ENCODE data around the gene ATXN3.

Gene ATXN3

GRCh38 chr14:92106143-92106926, at the start of gene ATXN3:
Gene ATXN3, minus strand, starts transcription at chr14:92106582. Its CDS starts 30 bp downstream, at chr14:92106552.
- peak within 1 kb of the TSS; percentile 69 for H3K4me3 ChIP-seq (ENCODE audit: insufficient read length, low read depth)
- peak; percentile 91 for DNase-seq (ENCODE audit: low read depth, low spot score)
- TF ChIP-seq SUZ12 (IDR thresholded peaks at IDR 0.05; ENCODE audit: extremely low read depth, insufficient read depth, insufficient read length): no peak
- no peak for TF ChIP-seq YY1 (IDR thresholded peaks at IDR 0.05; ENCODE audit: insufficient read depth, insufficient read length)
- H3K4me1 ChIP-seq (ENCODE audit: insufficient read depth, insufficient read length): no peaks in the 10 kb centered on the region
- no peaks in the 10 kb centered on the region for H3K27me3 ChIP-seq (ENCODE audit: insufficient read depth, insufficient read length)
- no peaks in the 10 kb centered on the region for H3K36me3 ChIP-seq (ENCODE audit: insufficient read depth, insufficient read length, low read length)
- H3K9me3 ChIP-seq (ENCODE audit: insufficient read depth, low read length): no peaks in the 10 kb centered on the region
- peak within 1 kb of the TSS; percentile 80 for H3K9ac ChIP-seq (ENCODE audit: insufficient read length, low read depth)

DNA sequence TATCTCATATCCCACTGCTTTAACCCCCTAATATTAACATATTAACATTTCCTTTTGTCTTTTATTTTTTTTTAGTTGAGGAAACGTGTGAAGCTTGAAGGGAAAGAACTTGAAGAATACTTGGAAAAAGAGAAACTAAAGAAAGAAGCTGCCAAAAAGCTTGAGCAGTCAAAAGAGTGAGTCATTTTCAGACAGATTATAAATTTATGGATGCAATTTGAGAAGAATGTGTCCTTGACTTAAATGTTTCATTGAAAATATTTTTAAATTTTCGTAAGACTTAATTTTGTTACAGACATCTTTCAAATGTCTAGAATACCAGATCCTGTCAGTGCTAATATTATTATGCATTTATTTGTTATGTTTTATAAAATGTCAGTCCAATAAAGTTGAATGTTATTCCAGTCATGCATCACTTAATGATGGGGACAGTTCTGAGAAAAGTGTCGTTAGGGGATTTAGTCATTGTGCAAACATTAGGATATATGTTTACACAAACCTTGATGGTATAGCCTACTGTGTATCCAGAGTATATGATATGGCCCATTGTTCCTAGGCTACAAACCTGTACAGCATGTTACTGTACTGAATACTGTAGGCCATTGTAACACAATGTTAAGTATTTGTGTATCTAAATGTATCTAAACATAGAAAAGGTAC, 48.0 kb upstream of the ATXN3 start:
- Histone ChIP-seq H3K27me3 (ENCODE audit: insufficient read depth, insufficient read length) (no peaks in the 10 kb centered on the region), H3K4me1 (ENCODE audit: insufficient read depth, insufficient read length) (no peaks in the 10 kb centered on the region), H3K9ac (ENCODE audit: insufficient read length, low read depth) (no peak overlapping the region), H3K36me3 (ENCODE audit: insufficient read depth, insufficient read length, low read length) (peaks cover 67% of the 10 kb centered on the region), H3K9me3 (ENCODE audit: insufficient read depth, low read length) (no peaks in the 10 kb centered on the region), H3K4me3 (ENCODE audit: insufficient read length, low read depth) (no peak overlapping the region)
- no peak for TF ChIP-seq ZNF274 (IDR thresholded peaks at IDR 0.05; ENCODE audit: low read depth, low read length)
- no peak for DNase-seq (ENCODE audit: low read depth, low spot score)

- no peak overlapping the region for H3K9ac ChIP-seq (ENCODE audit: insufficient read length, low read depth)
- peaks cover 68% of the 10 kb centered on the region for H3K36me3 ChIP-seq (ENCODE audit: insufficient read depth, insufficient read length, low read length)
- no peaks in the 10 kb centered on the region for H3K4me1 ChIP-seq (ENCODE audit: insufficient read depth, insufficient read length)
- H3K4me3 ChIP-seq (ENCODE audit: insufficient read length, low read depth): no peak overlapping the region
- H3K9me3 ChIP-seq (ENCODE audit: insufficient read depth, low read length): no peaks in the 10 kb centered on the region
- no peak for TF ChIP-seq ZNF274 (IDR thresholded peaks at IDR 0.05; ENCODE audit: low read depth, low read length)
- no peak for TF ChIP-seq YY1 (IDR thresholded peaks at IDR 0.05; ENCODE audit: insufficient read depth, insufficient read length)
- no peak for TF ChIP-seq SUZ12 (IDR thresholded peaks at IDR 0.05; ENCODE audit: extremely low read depth, insufficient read depth, insufficient read length)
- no peaks in the 10 kb centered on the region for H3K27me3 ChIP-seq (ENCODE audit: insufficient read depth, insufficient read length)
- no peak for DNase-seq (ENCODE audit: low read depth, low spot score)
Measured at GRCh38 chr14:92153581-92153980, 47.2 kb upstream of the ATXN3 start.

DNA sequence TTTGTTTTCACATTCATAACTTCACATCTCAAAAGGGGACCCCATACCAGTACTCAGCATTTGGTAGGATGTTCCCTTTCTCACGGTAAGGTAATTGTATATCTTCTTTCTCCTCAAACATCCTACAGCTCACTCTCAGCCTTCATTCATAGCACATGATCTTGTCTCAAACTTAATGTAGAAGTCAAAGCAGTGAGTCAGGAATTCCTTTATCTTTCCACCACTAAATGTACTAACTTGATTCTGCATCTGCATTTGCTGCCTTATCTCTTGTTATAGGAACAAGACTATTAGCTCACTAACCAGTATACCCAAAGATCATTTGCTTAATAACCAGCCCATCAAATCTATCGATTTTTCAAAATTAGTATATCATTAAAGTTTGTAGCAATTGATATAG, 38.3 kb upstream of the ATXN3 start:
- Histone ChIP-seq H3K9ac (ENCODE audit: insufficient read length, low read depth) (no peak overlapping the region), H3K9me3 (ENCODE audit: insufficient read depth, low read length) (no peaks in the 10 kb centered on the region), H3K36me3 (ENCODE audit: insufficient read depth, insufficient read length, low read length) (peaks cover 86% of the 10 kb centered on the region), H3K4me1 (ENCODE audit: insufficient read depth, insufficient read length) (no peaks in the 10 kb centered on the region), H3K4me3 (ENCODE audit: insufficient read length, low read depth) (no peak overlapping the region), H3K27me3 (ENCODE audit: insufficient read depth, insufficient read length) (no peaks in the 10 kb centered on the region)
- TF ChIP-seq ZNF274 (IDR thresholded peaks at IDR 0.05; ENCODE audit: low read depth, low read length) (no peak), SUZ12 (IDR thresholded peaks at IDR 0.05; ENCODE audit: extremely low read depth, insufficient read depth, insufficient read length) (no peak), YY1 (IDR thresholded peaks at IDR 0.05; ENCODE audit: insufficient read depth, insufficient read length) (no peak)
- no peak for DNase-seq (ENCODE audit: low read depth, low spot score)

GRCh38 chr14:92143962-92144361, 37.6 kb upstream of the ATXN3 start:
- no peak overlapping the region for H3K4me3 ChIP-seq (ENCODE audit: insufficient read length, low read depth)
- H3K36me3 ChIP-seq (ENCODE audit: insufficient read depth, insufficient read length, low read length): peaks cover 79% of the 10 kb centered on the region
- DNase-seq (ENCODE audit: low read depth, low spot score): no peak
- TF ChIP-seq YY1 (IDR thresholded peaks at IDR 0.05; ENCODE audit: insufficient read depth, insufficient read length) (no peak), SUZ12 (IDR thresholded peaks at IDR 0.05; ENCODE audit: extremely low read depth, insufficient read depth, insufficient read length) (no peak), ZNF274 (IDR thresholded peaks at IDR 0.05; ENCODE audit: low read depth, low read length) (no peak)
- no peaks in the 10 kb centered on the region for H3K4me1 ChIP-seq (ENCODE audit: insufficient read depth, insufficient read length)
- H3K9me3 ChIP-seq (ENCODE audit: insufficient read depth, low read length): no peaks in the 10 kb centered on the region
- no peaks in the 10 kb centered on the region for H3K27me3 ChIP-seq (ENCODE audit: insufficient read depth, insufficient read length)
- H3K9ac ChIP-seq (ENCODE audit: insufficient read length, low read depth): no peak overlapping the region

DNA sequence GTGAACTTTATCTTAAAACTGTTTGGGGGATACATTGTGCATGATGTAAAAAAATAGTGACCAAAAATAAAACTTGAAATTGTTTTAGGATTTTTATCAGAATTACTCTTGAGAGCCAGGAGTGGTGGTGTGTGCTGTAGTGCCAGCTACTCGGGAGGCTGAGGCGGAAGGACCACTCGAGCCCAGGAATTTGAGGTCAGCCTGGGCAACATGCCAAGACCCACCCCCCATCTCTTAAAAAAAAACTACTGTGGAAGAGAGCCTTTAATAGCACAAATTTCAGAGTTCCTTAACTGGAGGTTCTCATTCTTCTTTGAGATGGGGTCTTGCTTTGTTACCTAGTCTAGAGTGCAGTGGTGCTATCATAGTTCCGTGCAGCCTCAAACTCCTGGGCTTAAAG, 36.9 kb upstream of the ATXN3 start:
- Histone ChIP-seq H3K27me3 (ENCODE audit: insufficient read depth, insufficient read length) (no peaks in the 10 kb centered on the region), H3K9ac (ENCODE audit: insufficient read length, low read depth) (no peak overlapping the region), H3K36me3 (ENCODE audit: insufficient read depth, insufficient read length, low read length) (peaks cover 76% of the 10 kb centered on the region), H3K4me3 (ENCODE audit: insufficient read length, low read depth) (no peak overlapping the region), H3K4me1 (ENCODE audit: insufficient read depth, insufficient read length) (no peaks in the 10 kb centered on the region), H3K9me3 (ENCODE audit: insufficient read depth, low read length) (no peaks in the 10 kb centered on the region)
- no peak for TF ChIP-seq ZNF274 (IDR thresholded peaks at IDR 0.05; ENCODE audit: low read depth, low read length)
- TF ChIP-seq YY1 (IDR thresholded peaks at IDR 0.05; ENCODE audit: insufficient read depth, insufficient read length): no peak
- TF ChIP-seq SUZ12 (IDR thresholded peaks at IDR 0.05; ENCODE audit: extremely low read depth, insufficient read depth, insufficient read length): no peak
- no peak for DNase-seq (ENCODE audit: low read depth, low spot score)

- no peaks in the 10 kb centered on the region for H3K4me1 ChIP-seq (ENCODE audit: insufficient read depth, insufficient read length)
- H3K9me3 ChIP-seq (ENCODE audit: insufficient read depth, low read length): no peaks in the 10 kb centered on the region
- H3K36me3 ChIP-seq (ENCODE audit: insufficient read depth, insufficient read length, low read length): peaks cover 77% of the 10 kb centered on the region
- H3K9ac ChIP-seq (ENCODE audit: insufficient read length, low read depth): no peak overlapping the region
- DNase-seq (ENCODE audit: low read depth, low spot score): no peak
- no peak overlapping the region for H3K4me3 ChIP-seq (ENCODE audit: insufficient read length, low read depth)
- H3K27me3 ChIP-seq (ENCODE audit: insufficient read depth, insufficient read length): no peaks in the 10 kb centered on the region
- no peak for TF ChIP-seq ZNF274 (IDR thresholded peaks at IDR 0.05; ENCODE audit: low read depth, low read length)
- TF ChIP-seq YY1 (IDR thresholded peaks at IDR 0.05; ENCODE audit: insufficient read depth, insufficient read length): no peak
Measured at GRCh38 chr14:92135269-92135668, 28.9 kb upstream of the ATXN3 start.

All from NT2/D1 (cell line).